ENCODE data around the gene TMEM151A.
A peak's percentile ranks its signal among the peaks of the same experiment; 100 is the strongest.
"Not testable (repeated sequence)": the region's sequence is repeated elsewhere in the genome, so short reads cannot be mapped to it uniquely, and the experiment has no call there.

TMEM151A gene

DNA sequence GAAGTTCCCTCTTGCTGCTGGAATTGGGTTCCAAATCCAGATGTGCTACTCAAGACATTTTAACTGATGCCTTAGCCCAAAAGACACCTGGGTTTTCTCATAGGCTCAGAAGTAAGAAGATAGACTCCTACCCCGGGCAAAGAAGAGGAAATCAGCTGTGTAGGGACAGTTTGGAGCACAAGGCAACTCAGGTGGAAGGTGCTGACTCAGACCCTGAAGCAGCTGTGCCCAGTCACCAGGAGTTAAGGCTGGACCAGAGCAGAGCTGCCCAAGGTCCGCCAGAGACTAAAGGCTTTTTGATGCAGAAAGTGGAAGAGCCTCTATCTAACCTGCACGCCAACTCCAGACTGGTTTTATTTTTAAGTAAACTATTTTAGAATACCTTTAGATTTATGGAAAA lies 43.9 kb upstream of the TMEM151A start:
- Histone ChIP-seq H4K8ac (ENCODE audit: low read depth, low read length) (no peak overlapping the region), H3K18ac (ENCODE audit: low read length) (no peak overlapping the region), H4K91ac (ENCODE audit: low read depth, low read length) (no peak overlapping the region), H3K36me3 (ENCODE audit: control insufficient read depth in 1 of 2, insufficient read depth in 2 of 2, low read length in 2 of 2) (peaks cover 38 to 52% of the 10 kb centered on the region in 2 experiments), H3K9ac (ENCODE audit: low read length) (no peak overlapping the region), H3K4me3 (ENCODE audit: low read depth, low read length) (no peak overlapping the region), H3K14ac (ENCODE audit: low read length) (no peak overlapping the region), H3K4ac (ENCODE audit: low read depth, low read length) (no peak overlapping the region), H3K27me3 (ENCODE audit: insufficient read depth, low read length) (no peaks in the 10 kb centered on the region), H3K23ac (ENCODE audit: low read length) (no peak overlapping the region), H3K27ac (ENCODE audit: low read depth, low read length) (no peak overlapping the region), H3K79me2 (ENCODE audit: control insufficient read depth, insufficient read depth, low read length, poor library complexity) (no peaks in the 10 kb centered on the region), H2AK5ac (ENCODE audit: low read length) (no peak overlapping the region), H2AFZ (ENCODE audit: insufficient read depth, low read length, poor library complexity) (no peak overlapping the region), H3K4me2 (ENCODE audit: low read length) (no peak overlapping the region), H3K79me1 (ENCODE audit: low read length) (no peaks in the 10 kb centered on the region), H2BK120ac (ENCODE audit: insufficient read depth, low read length, poor library complexity) (no peak overlapping the region), H2BK12ac (ENCODE audit: low read length) (no peak overlapping the region), H3K4me1 (ENCODE audit: control insufficient read depth in 1 of 2, insufficient read depth in 2 of 2, low read length in 2 of 2) (no peaks in the 10 kb centered on the region), H4K12ac (ENCODE audit: low read depth, low read length) (no peak overlapping the region), H2BK5ac (ENCODE audit: low read depth, low read length, poor library complexity) (no peak overlapping the region), H3K9me3 (ENCODE audit: insufficient read depth, low read depth, low read length) (no peaks in the 10 kb centered on the region)
- no peak for DNase-seq
- WGBS (ENCODE audit: extremely low coverage, insufficient coverage, insufficient read length) = no CpG with 5 or more reads among the region's 3 CpGs

DNA sequence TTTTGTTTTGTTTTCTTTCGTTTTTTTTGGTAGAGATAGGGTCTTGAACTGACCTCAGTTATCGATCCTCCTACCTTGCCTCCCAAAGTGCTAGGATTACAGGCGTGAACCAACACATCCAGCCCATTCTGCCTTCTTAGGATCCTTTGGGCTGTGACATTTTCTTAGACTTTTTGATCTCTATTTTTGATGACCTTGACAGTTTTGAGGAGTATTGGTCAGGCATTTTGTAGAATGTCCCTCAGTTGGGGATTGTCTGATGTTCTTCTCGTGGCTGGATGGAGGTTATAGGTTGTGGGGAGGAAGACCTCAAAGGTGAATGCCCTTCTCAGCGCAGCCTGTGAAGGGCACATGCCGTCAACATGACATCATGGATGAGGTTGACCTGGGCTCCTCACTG lies 42.8 kb upstream of the TMEM151A start:
- no peak overlapping the region for H3K4ac ChIP-seq (ENCODE audit: low read depth, low read length)
- H3K4me2 ChIP-seq (ENCODE audit: low read length) = no peak overlapping the region
- H3K27ac ChIP-seq (ENCODE audit: low read depth, low read length) = no peak overlapping the region
- H3K79me1 ChIP-seq (ENCODE audit: low read length) = no peaks in the 10 kb centered on the region
- no peak overlapping the region for H3K23ac ChIP-seq (ENCODE audit: low read length)
- H3K79me2 ChIP-seq (ENCODE audit: control insufficient read depth, insufficient read depth, low read length, poor library complexity) = no peaks in the 10 kb centered on the region
- H3K27me3 ChIP-seq (ENCODE audit: insufficient read depth, low read length) = no peaks in the 10 kb centered on the region
- H2BK120ac ChIP-seq (ENCODE audit: insufficient read depth, low read length, poor library complexity) = no peak overlapping the region
- H3K9ac ChIP-seq (ENCODE audit: low read length) = no peak overlapping the region
- H2BK5ac ChIP-seq (ENCODE audit: low read depth, low read length, poor library complexity) = no peak overlapping the region
- H4K91ac ChIP-seq (ENCODE audit: low read depth, low read length) = no peak overlapping the region
- H2BK12ac ChIP-seq (ENCODE audit: low read length) = no peak overlapping the region
- no peak overlapping the region for H3K18ac ChIP-seq (ENCODE audit: low read length)
- no peak for DNase-seq
- H3K4me3 ChIP-seq (ENCODE audit: low read depth, low read length) = no peak overlapping the region
- H3K9me3 ChIP-seq (ENCODE audit: insufficient read depth, low read depth, low read length) = no peaks in the 10 kb centered on the region
- no peak overlapping the region for H2AFZ ChIP-seq (ENCODE audit: insufficient read depth, low read length, poor library complexity)
- H3K14ac ChIP-seq (ENCODE audit: low read length) = no peak overlapping the region
- H2AK5ac ChIP-seq (ENCODE audit: low read length) = no peak overlapping the region
- peaks cover 27 to 44% of the 10 kb centered on the region in 2 experiments for H3K36me3 ChIP-seq (ENCODE audit: control insufficient read depth in 1 of 2, insufficient read depth in 2 of 2, low read length in 2 of 2)
- H4K12ac ChIP-seq (ENCODE audit: low read depth, low read length) = no peak overlapping the region
- no peak overlapping the region for H4K8ac ChIP-seq (ENCODE audit: low read depth, low read length)
- no peaks in the 10 kb centered on the region for H3K4me1 ChIP-seq (ENCODE audit: control insufficient read depth in 1 of 2, insufficient read depth in 2 of 2, low read length in 2 of 2)
- no CpG with 5 or more reads among the region's 6 CpGs for WGBS (ENCODE audit: extremely low coverage, insufficient coverage, insufficient read length)

DNA sequence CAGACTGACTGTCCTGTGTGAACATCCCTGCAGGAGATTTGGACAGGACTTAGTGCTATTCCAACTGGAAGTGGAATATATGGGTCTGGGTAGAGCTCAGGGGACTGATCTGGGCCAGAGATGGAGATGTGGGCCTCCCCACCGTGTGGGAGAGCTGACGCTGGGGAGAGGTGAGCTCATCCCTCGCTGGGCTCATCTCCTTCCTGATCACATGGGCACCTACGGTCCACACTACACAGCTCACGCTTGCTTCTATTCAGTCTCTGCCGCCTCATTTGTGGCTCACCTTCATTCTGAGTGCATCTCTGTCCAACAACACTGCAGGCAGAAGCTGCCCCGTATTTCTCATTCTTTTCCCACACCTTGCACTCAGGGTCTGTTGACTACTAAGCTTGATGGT lies 39.9 kb upstream of the TMEM151A start:
- Histone ChIP-seq H3K4me1 (ENCODE audit: control insufficient read depth in 1 of 2, insufficient read depth in 2 of 2, low read length in 2 of 2) (peaks cover 0 to 2% of the 10 kb centered on the region in 2 experiments), H3K14ac (ENCODE audit: low read length) (no peak overlapping the region), H3K9ac (ENCODE audit: low read length) (peak overlapping the region; percentile 45), H3K36me3 (ENCODE audit: control insufficient read depth in 1 of 2, insufficient read depth in 2 of 2, low read length in 2 of 2) (peaks cover 19 to 28% of the 10 kb centered on the region in 2 experiments), H2AK5ac (ENCODE audit: low read length) (no peak overlapping the region), H4K12ac (ENCODE audit: low read depth, low read length) (no peak overlapping the region), H3K27me3 (ENCODE audit: insufficient read depth, low read length) (no peaks in the 10 kb centered on the region), H3K9me3 (ENCODE audit: insufficient read depth, low read depth, low read length) (no peaks in the 10 kb centered on the region), H4K8ac (ENCODE audit: low read depth, low read length) (no peak overlapping the region), H2AFZ (ENCODE audit: insufficient read depth, low read length, poor library complexity) (no peak overlapping the region), H3K4me2 (ENCODE audit: low read length) (no peak overlapping the region), H3K27ac (ENCODE audit: low read depth, low read length) (no peak overlapping the region), H2BK5ac (ENCODE audit: low read depth, low read length, poor library complexity) (no peak overlapping the region), H4K91ac (ENCODE audit: low read depth, low read length) (no peak overlapping the region), H3K79me1 (ENCODE audit: low read length) (no peaks in the 10 kb centered on the region), H2BK12ac (ENCODE audit: low read length) (no peak overlapping the region), H3K4me3 (ENCODE audit: low read depth, low read length) (no peak overlapping the region), H3K79me2 (ENCODE audit: control insufficient read depth, insufficient read depth, low read length, poor library complexity) (no peaks in the 10 kb centered on the region), H3K23ac (ENCODE audit: low read length) (no peak overlapping the region), H2BK120ac (ENCODE audit: insufficient read depth, low read length, poor library complexity) (no peak overlapping the region), H3K4ac (ENCODE audit: low read depth, low read length) (no peak overlapping the region), H3K18ac (ENCODE audit: low read length) (no peak overlapping the region)
- WGBS (ENCODE audit: extremely low coverage, insufficient coverage, insufficient read length) = no CpG with 5 or more reads among the region's 7 CpGs
- DNase-seq = no peak

DNA sequence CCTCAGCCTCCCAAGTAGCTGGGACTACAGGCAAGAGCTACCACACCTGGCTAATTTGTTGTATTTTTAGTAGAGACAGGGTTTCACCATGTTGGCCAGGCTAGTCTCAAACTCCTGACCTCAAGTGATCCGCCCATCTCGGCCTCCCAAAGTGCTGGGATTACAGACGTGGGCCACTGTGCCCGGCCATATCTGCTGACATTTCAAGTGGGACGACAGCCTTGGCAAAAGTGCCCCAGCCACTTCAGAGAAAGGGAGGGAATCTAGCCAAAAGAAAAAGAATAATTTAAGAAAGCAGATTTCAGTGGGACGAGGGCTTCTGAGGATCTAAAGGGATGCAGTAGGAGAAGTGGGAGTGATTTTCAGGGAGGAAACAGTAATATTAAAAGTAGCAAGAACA lies 38.6 kb upstream of the TMEM151A start:
- not testable (repeated sequence) for H3K9me3 ChIP-seq (ENCODE audit: insufficient read depth, low read depth, low read length); H4K8ac ChIP-seq (ENCODE audit: low read depth, low read length); H3K4ac ChIP-seq (ENCODE audit: low read depth, low read length); H3K27me3 ChIP-seq (ENCODE audit: insufficient read depth, low read length); DNase-seq; H3K14ac ChIP-seq (ENCODE audit: low read length); H4K91ac ChIP-seq (ENCODE audit: low read depth, low read length); H3K18ac ChIP-seq (ENCODE audit: low read length); H3K79me2 ChIP-seq (ENCODE audit: control insufficient read depth, insufficient read depth, low read length, poor library complexity); H3K9ac ChIP-seq (ENCODE audit: low read length); H2BK5ac ChIP-seq (ENCODE audit: low read depth, low read length, poor library complexity); H3K4me3 ChIP-seq (ENCODE audit: low read depth, low read length); H3K79me1 ChIP-seq (ENCODE audit: low read length); H4K12ac ChIP-seq (ENCODE audit: low read depth, low read length); H3K27ac ChIP-seq (ENCODE audit: low read depth, low read length); H2AFZ ChIP-seq (ENCODE audit: insufficient read depth, low read length, poor library complexity); H2AK5ac ChIP-seq (ENCODE audit: low read length); H2BK120ac ChIP-seq (ENCODE audit: insufficient read depth, low read length, poor library complexity); H3K4me1 ChIP-seq (ENCODE audit: control insufficient read depth in 1 of 2, insufficient read depth in 2 of 2, low read length in 2 of 2); H3K4me2 ChIP-seq (ENCODE audit: low read length); H3K23ac ChIP-seq (ENCODE audit: low read length); H2BK12ac ChIP-seq (ENCODE audit: low read length)
- WGBS (ENCODE audit: extremely low coverage, insufficient coverage, insufficient read length) = no CpG with 5 or more reads among the region's 6 CpGs
- H3K36me3 ChIP-seq (ENCODE audit: control insufficient read depth in 1 of 2, insufficient read depth in 2 of 2, low read length in 2 of 2) = peaks cover 19 to 20% of the 10 kb centered on the region in 2 experiments

Data from trophoblast cell (in vitro differentiated cells and primary cell).